ENCODE results near the gene KLRC2. TPM values are rescaled to one million over a fixed set of nuclear protein-coding genes. Genes with fewer than 3 reads are reported as not detected.

The KLRC2 gene
- total and polyA plus RNA-seq, 8 donors, result 0.38 to 0.79 (median 0.61) TPM; not detected in 2

GRCh38 chr12:10381928-10382628 lies 53.7 kb downstream of the KLRC2 start:
- no peak for TF ChIP-seq CTCF (IDR thresholded peaks at IDR 0.05)
- intact Hi-C loops (cut with DNase I), result no loop called here
- Histone ChIP-seq H3K4me3 (no peak overlapping the region), H3K4me1 (no peaks in the 10 kb centered on the region), H3K36me3 (no peaks in the 10 kb centered on the region), H3K9me3 (no peaks in the 10 kb centered on the region), H3K27ac (no peak overlapping the region), H3K27me3 (no peaks in the 10 kb centered on the region)
- no peak for DNase-seq
- no peak for ATAC-seq

Other genes with a start within 250 kb of the KLRC2 start
- gene GABARAPL1, start 223.1 kb downstream of the KLRC2 start, total RNA-seq, result 10 to 100 TPM; 49.0 to 68.4 TPM
- gene GABARAPL1, start 223.1 kb downstream of the KLRC2 start, polyA plus RNA-seq (ENCODE audit: insufficient read length in 6 of 6), result 10 to 100 TPM; 38.6 to 54.6 (median 47.7) TPM
- 1 to 10 TPM; 4.6 to 9.0 TPM for gene KLRD1, start 128.1 kb downstream of the KLRC2 start, total RNA-seq
- 1 to 10 TPM in 5 of 6 donors, under 1 TPM in 1; 0.53 to 2.1 (median 1.7) TPM for gene KLRD1, start 128.1 kb downstream of the KLRC2 start, polyA plus RNA-seq (ENCODE audit: insufficient read length in 6 of 6)
- gene KLRK1, start 46.0 kb downstream of the KLRC2 start, total RNA-seq, result 1 to 10 TPM; 2.6 to 4.9 TPM
- gene KLRK1, start 46.0 kb downstream of the KLRC2 start, polyA plus RNA-seq (ENCODE audit: insufficient read length in 6 of 6), result 1 to 10 TPM in 5 of 6 donors, under 1 TPM in 1; 0.70 to 2.3 (median 1.7) TPM
- gene KLRC4, start 26.3 kb downstream of the KLRC2 start, total RNA-seq, result 1 to 10 TPM in 1 of 2 donors, under 1 TPM in 1; 0.38 to 1.3 TPM
- gene KLRC4, start 26.3 kb downstream of the KLRC2 start, polyA plus RNA-seq (ENCODE audit: insufficient read length in 6 of 6), result under 1 TPM in 4 of 6 donors, not detected in 2; 0.21 to 0.54 (median 0.32) TPM
- not detected for gene KLRC3, start 15.4 kb downstream of the KLRC2 start, total RNA-seq
- under 1 TPM in 3 of 6 donors, not detected in 3; 0.25 to 0.41 (median 0.32) TPM for gene KLRC3, start 15.4 kb downstream of the KLRC2 start, polyA plus RNA-seq (ENCODE audit: insufficient read length in 6 of 6)
- gene KLRC1, start 17.4 kb upstream of the KLRC2 start, total RNA-seq, result 1 to 10 TPM in 1 of 2 donors, under 1 TPM in 1; 0.58 to 1.3 TPM
- gene KLRC1, start 17.4 kb upstream of the KLRC2 start, polyA plus RNA-seq (ENCODE audit: insufficient read length in 6 of 6), result 1 to 10 TPM in 2 of 6 donors, under 1 TPM in 4; 0.40 to 1.7 (median 0.65) TPM
- 1 to 10 TPM in 1 of 2 donors, not detected in 1; 2.2 TPM for gene EIF2S3B, start 69.9 kb upstream of the KLRC2 start, total RNA-seq
- gene EIF2S3B, start 69.9 kb upstream of the KLRC2 start, polyA plus RNA-seq (ENCODE audit: insufficient read length in 6 of 6), result 10 to 100 TPM in 2 of 6 donors, 1 to 10 TPM in 4; 1.8 to 13.8 (median 6.0) TPM
- gene MAGOHB, start 177.6 kb upstream of the KLRC2 start, total RNA-seq, result 10 to 100 TPM; 23.6 to 32.5 TPM
- gene MAGOHB, start 177.6 kb upstream of the KLRC2 start, polyA plus RNA-seq (ENCODE audit: insufficient read length in 6 of 6), result 10 to 100 TPM; 36.5 to 45.2 (median 40.4) TPM
- gene STYK1, start 238.0 kb upstream of the KLRC2 start, total RNA-seq, result 1 to 10 TPM; 1.4 to 1.9 TPM
- under 1 TPM; 0.30 to 0.96 (median 0.57) TPM for gene STYK1, start 238.0 kb upstream of the KLRC2 start, polyA plus RNA-seq (ENCODE audit: insufficient read length in 6 of 6)